B cell (primary cell): ENCODE data around the gene SULT1A2. TPM values are rescaled to one million over a fixed set of nuclear protein-coding genes. Genes with fewer than 3 reads are reported as not detected.

Experiments used
- ATAC-seq: fragments of 200-7000 bp; cut with Tn5 transposase; one replicate; pipeline ENCODE4 v1.10.0; 2021; ENCODE audit warnings: low read depth, mild to moderate bottlenecking, moderate number of reproducible peaks, moderate library complexity
- CTCF ChIA-PET: fragments of 350-600 bp; sonication (Branson Sonifier 250); formaldehyde crosslinking; loops from one replicate; lab custom pipeline; 2021; ENCODE audit warnings: antibody characterized with exemption, inconsistent platforms; lab: Charles Lee
- POLR2A ChIA-PET: fragments of 350-600 bp; sonication (Branson Sonifier 250); formaldehyde crosslinking; loops from one replicate; lab custom pipeline; 2021; ENCODE audit warnings: antibody characterized with exemption; lab: Charles Lee
- DNase-seq: peaks from one replicate; pipeline ENCODE4 v3.0.0; 2013
- H2AFZ ChIP-seq: 2 replicates; pipeline ENCODE4 v1.6.1; 2012; ENCODE audit warnings: mild to moderate bottlenecking, low read depth, low read length; ENCODE audit not compliant: insufficient read depth, poor library complexity, severe bottlenecking
- H3K27ac ChIP-seq, 2 donors: 1 replicate in 1 of 2; 2 replicates in 1 of 2; pipeline ENCODE4 v1.5.1; 2012 to 2013; ENCODE audit warnings: low read length in 2 of 2, mild to moderate bottlenecking in 2 of 2, moderate library complexity in 1 of 2
- H3K27me3 ChIP-seq, 4 experiments: fragments of 200-600 bp in 1 of 4; sonication (generic) in 1 of 4; replicated peaks in 1 of 4; 1 replicate in 2 of 4; 2 replicates in 2 of 4; pipeline versions ENCODE4 v1.6.1 to v1.7.0; 2013 to 2016; ENCODE audit warnings: low read length in 3 of 4, mild to moderate bottlenecking in 2 of 4, mixed read lengths in 1 of 4, moderate library complexity in 1 of 4; ENCODE audit not compliant: insufficient read depth in 4 of 4, control insufficient read depth in 3 of 4; ENCODE audit errors: control extremely low read depth in 1 of 4
- H3K36me3 ChIP-seq, 2 experiments: replicated peaks in 1 of 2; 1 replicate in 1 of 2; 2 replicates in 1 of 2; pipeline versions ENCODE4 v1.6.1 to v1.7.1; 2013; ENCODE audit warnings: low read length in 1 of 2; ENCODE audit not compliant: insufficient read depth in 2 of 2, control insufficient read depth in 1 of 2; ENCODE audit errors: control extremely low read depth in 1 of 2, extremely low read depth in 1 of 2
- H3K4me1 ChIP-seq, 2 donors: fragments of 200-600 bp in 1 of 2; sonication (generic) in 1 of 2; 1 replicate in 1 of 2; 2 replicates in 1 of 2; pipeline versions ENCODE4 v1.5.1 to v1.6.1; 2013 to 2017; ENCODE audit warnings: low read length in 2 of 2; ENCODE audit not compliant: control insufficient read depth in 2 of 2, insufficient read depth in 2 of 2
- H3K4me2 ChIP-seq: replicated peaks from 2 replicates; pipeline ENCODE3; 2012; ENCODE audit warnings: mild to moderate bottlenecking, low read depth, low read length; ENCODE audit not compliant: poor library complexity, severe bottlenecking
- H3K4me3 ChIP-seq, 5 experiments: fragments of 200-600 bp in 1 of 5; sonication (generic) in 1 of 5; 1 replicate in 3 of 5; 2 replicates in 2 of 5; pipeline versions ENCODE4 v1.5.1 to v1.7.0; 2011 to 2016; ENCODE audit warnings: low read length in 4 of 5, mild to moderate bottlenecking in 4 of 5, low read depth in 2 of 5, control low read depth in 1 of 5, moderate library complexity in 1 of 5; ENCODE audit not compliant: insufficient read depth in 1 of 5; ENCODE audit errors: control extremely low read depth in 1 of 5, extremely low read depth in 1 of 5
- H3K79me2 ChIP-seq: fragments of 200-600 bp; sonication (generic); one replicate; pipeline ENCODE4 v1.6.0; 2016; ENCODE audit warnings: low read length; ENCODE audit not compliant: control insufficient read depth, insufficient read depth
- H3K9ac ChIP-seq: fragments of 200-600 bp; sonication (generic); 2 replicates; pipeline ENCODE4 v1.6.1; 2017; ENCODE audit warnings: mild to moderate bottlenecking, low read length, moderate library complexity
- H3K9me3 ChIP-seq, 3 donors: one replicate each; pipeline versions ENCODE4 v1.6.1 to v1.7.1; 2013; ENCODE audit warnings: low read length in 2 of 3; ENCODE audit not compliant: control insufficient read depth in 2 of 3, insufficient read depth in 1 of 3; ENCODE audit errors: control extremely low read depth in 1 of 3
- H4K20me1 ChIP-seq: 2 replicates; pipeline ENCODE4 v1.6.0; 2012; ENCODE audit warnings: mild to moderate bottlenecking, low read length; ENCODE audit not compliant: insufficient read depth, control insufficient read depth, poor library complexity, severe bottlenecking
- H3K27ac Mint-ChIP-seq: one replicate; pipeline ENCODE4 v1.8.0; 2021; ENCODE audit warnings: mixed read lengths
- H3K27me3 Mint-ChIP-seq: one replicate; pipeline ENCODE4 v1.8.0; 2021; ENCODE audit warnings: mixed read lengths
- H3K4me1 Mint-ChIP-seq: one replicate; pipeline ENCODE4 v1.8.0; 2021; ENCODE audit warnings: mixed read lengths
- H3K4me3 Mint-ChIP-seq: one replicate; pipeline ENCODE4 v1.8.0; 2021; ENCODE audit warnings: mixed read lengths
- H3K9me3 Mint-ChIP-seq: one replicate; pipeline ENCODE4 v1.8.0; 2022; ENCODE audit warnings: mixed read lengths; ENCODE audit not compliant: insufficient read depth
- EZH2 ChIP-seq: IDR thresholded peaks from 2 replicates; pipeline ENCODE4 v1.6.1; 2012; ENCODE audit warnings: borderline replicate concordance, low read depth, mild to moderate bottlenecking, moderate library complexity, low read length; ENCODE audit not compliant: insufficient read depth, poor library complexity, severe bottlenecking
- WGBS: methylation state at CpG from one replicate; pipeline ENCODE4 v1.1.5; 2013; ENCODE audit warnings: missing lambda C conversion rate; ENCODE audit not compliant: insufficient coverage; 5-methylcytosine and 5-hydroxymethylcytosine counted together
- intact Hi-C: fragments of 100-400 bp; cut with micrococcal nuclease; formaldehyde crosslinking; loops from one replicate; pipeline ENCODE4 v1.10.0; 2022
- polyA plus RNA-seq: library from polyadenylated mRNA; depleted of rRNA; stranded (reverse); fragments of >200 nt; gene quantifications from 2 replicates; pipeline ENCODE4 v1.2.3, GENCODE V29; 2012
- total RNA-seq, 2 donors: library from RNA; stranded (reverse); fragments of 120-200 nt in 1 of 2; gene quantifications; 1 replicate in 1 of 2; 2 replicates in 1 of 2; pipeline versions ENCODE4 v1.2.3 to v1.2.4, GENCODE V29; 2013 to 2022
- TF ChIP-seq, protein P1 (sequence below): fragments of 200-600 bp; IDR thresholded peaks from one replicate; pipeline ENCODE4 v1.8.0; 2022; ENCODE audit warnings: antibody characterized with exemption, mild to moderate bottlenecking

The SULT1A2 gene
- total and polyA plus RNA-seq, 2 donors (not counting 1 experiment from before 2014, with no cell fraction given): 0.32 TPM; not detected in 1

DNA sequence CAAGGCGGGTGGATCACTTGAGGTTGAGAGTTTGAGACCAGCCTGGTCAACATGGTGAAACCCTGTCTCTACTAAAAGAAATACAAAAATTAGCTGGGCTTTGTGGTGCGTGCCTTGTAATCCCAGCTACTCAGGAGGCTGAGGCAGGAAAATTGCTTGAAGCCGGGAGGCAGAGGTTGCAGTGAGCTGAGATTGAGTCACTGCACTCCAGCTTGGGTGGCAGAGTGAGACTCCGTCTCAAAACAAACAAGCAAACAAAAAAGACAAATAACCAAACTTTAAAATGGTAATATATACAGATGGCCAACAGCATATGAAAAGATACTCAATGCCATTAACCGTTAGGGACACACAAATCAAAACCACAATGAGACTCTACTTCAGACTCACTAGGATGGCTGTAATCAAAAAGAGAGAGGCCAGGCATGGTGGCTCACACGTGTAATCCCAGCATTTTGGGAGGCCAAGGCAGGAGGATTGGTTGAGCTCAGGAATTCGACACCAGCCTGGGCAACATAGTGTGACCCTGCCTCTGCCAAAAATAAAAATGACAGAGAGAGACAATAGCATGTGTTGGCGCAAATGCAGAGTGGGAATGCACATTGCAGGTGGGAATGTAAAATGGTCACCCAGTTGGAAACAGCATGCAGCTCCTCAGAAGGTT is 21.3 kb downstream of the SULT1A2 start:
- H4K20me1 ChIP-seq: peaks cover 38% of the 10 kb centered on the region
- peaks cover 1 to 4% of the 10 kb centered on the region in 2 experiments for H3K36me3 ChIP-seq
- peaks cover 47% of the 10 kb centered on the region for H3K79me2 ChIP-seq
- ChIA-PET CTCF (no interaction called here), POLR2A (no interaction called here)
- ATAC-seq (no peak), DNase-seq (no peak)
- no peak overlapping the region for H3K27ac ChIP-seq
- H3K4me1 ChIP-seq: no peaks in the 10 kb centered on the region
- 98% methylated on average over 6 of the region's 8 CpGs for WGBS
- H3K27me3 ChIP-seq: no peaks in the 10 kb centered on the region
- no peak overlapping the region for H3K9ac ChIP-seq
- no peak overlapping the region for H3K4me3 Mint-ChIP-seq
- intact Hi-C loops: no loop called here
- H3K4me1 Mint-ChIP-seq: peaks cover 3% of the 10 kb centered on the region
- no peak overlapping the region for H2AFZ ChIP-seq
- H3K27me3 Mint-ChIP-seq: no peaks in the 10 kb centered on the region
- no peak overlapping the region for H3K4me3 ChIP-seq
- no peak overlapping the region for H3K27ac Mint-ChIP-seq
- H3K9me3 Mint-ChIP-seq: no peaks in the 10 kb centered on the region
- no peak overlapping the region for H3K4me2 ChIP-seq
- H3K9me3 ChIP-seq: no peaks in the 10 kb centered on the region
- TF ChIP-seq, protein P1, sequence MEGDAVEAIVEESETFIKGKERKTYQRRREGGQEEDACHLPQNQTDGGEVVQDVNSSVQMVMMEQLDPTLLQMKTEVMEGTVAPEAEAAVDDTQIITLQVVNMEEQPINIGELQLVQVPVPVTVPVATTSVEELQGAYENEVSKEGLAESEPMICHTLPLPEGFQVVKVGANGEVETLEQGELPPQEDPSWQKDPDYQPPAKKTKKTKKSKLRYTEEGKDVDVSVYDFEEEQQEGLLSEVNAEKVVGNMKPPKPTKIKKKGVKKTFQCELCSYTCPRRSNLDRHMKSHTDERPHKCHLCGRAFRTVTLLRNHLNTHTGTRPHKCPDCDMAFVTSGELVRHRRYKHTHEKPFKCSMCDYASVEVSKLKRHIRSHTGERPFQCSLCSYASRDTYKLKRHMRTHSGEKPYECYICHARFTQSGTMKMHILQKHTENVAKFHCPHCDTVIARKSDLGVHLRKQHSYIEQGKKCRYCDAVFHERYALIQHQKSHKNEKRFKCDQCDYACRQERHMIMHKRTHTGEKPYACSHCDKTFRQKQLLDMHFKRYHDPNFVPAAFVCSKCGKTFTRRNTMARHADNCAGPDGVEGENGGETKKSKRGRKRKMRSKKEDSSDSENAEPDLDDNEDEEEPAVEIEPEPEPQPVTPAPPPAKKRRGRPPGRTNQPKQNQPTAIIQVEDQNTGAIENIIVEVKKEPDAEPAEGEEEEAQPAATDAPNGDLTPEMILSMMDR: no peak
- TF ChIP-seq EZH2: no peak

- H3K4me1 Mint-ChIP-seq: peaks cover 3% of the 10 kb centered on the region
- CTCF ChIA-PET: no interaction called here
- H3K27ac ChIP-seq: no peak overlapping the region
- H3K9me3 Mint-ChIP-seq: no peaks in the 10 kb centered on the region
- no peaks in the 10 kb centered on the region for H3K27me3 Mint-ChIP-seq
- no peaks in the 10 kb centered on the region for H3K4me1 ChIP-seq
- DNase-seq (no peak), ATAC-seq (no peak)
- H3K27me3 ChIP-seq: no peaks in the 10 kb centered on the region
- H3K27ac Mint-ChIP-seq: no peak overlapping the region
- no peak overlapping the region for H3K4me2 ChIP-seq
- H3K79me2 ChIP-seq: peaks cover 50% of the 10 kb centered on the region
- WGBS: 100% methylated on average over 1 of the region's 2 CpGs
- H3K9ac ChIP-seq: no peak overlapping the region
- POLR2A ChIA-PET: no interaction called here
- H2AFZ ChIP-seq: no peak overlapping the region
- intact Hi-C loops: no loop called here
- no peak for TF ChIP-seq EZH2
- TF ChIP-seq, protein P1: no peak
- no peak overlapping the region for H3K4me3 Mint-ChIP-seq
- H3K36me3 ChIP-seq: peaks cover 0 to 1% of the 10 kb centered on the region in 2 experiments
- no peaks in the 10 kb centered on the region for H3K9me3 ChIP-seq
- H3K4me3 ChIP-seq: no peak overlapping the region
- peaks cover 41% of the 10 kb centered on the region for H4K20me1 ChIP-seq
Measured at GRCh38 chr16:28574925-28575324, 21.9 kb downstream of the SULT1A2 start.
